Measurements from ENCODE around the gene DCAF15.

The DCAF15 gene

GRCh38 chr19:14000691-14001375 is 48.5 kb downstream of the DCAF15 start:
- Histone ChIP-seq H3K9ac (ENCODE audit: insufficient read length) (no peak overlapping the region), H3K27ac (no peak overlapping the region)
- no peak for TF ChIP-seq FOXP2 (optimal IDR thresholded peaks at IDR 0.05; ENCODE audit: control extremely low read depth, extremely low read length, insufficient read depth)
- TF ChIP-seq EZH2 (IDR thresholded peaks at IDR 0.05) = no peak
- no peak for TF ChIP-seq POLR2AphosphoS5 (IDR thresholded peaks at IDR 0.05; ENCODE audit: borderline replicate concordance, low read depth, low read length)

GRCh38 chr19:14002571-14003250 is 50.4 kb downstream of the DCAF15 start:
- Histone ChIP-seq H3K4me3 (no peak overlapping the region), H3K36me3 (ENCODE audit: insufficient read depth, low read length) (peaks cover 6% of the 10 kb centered on the region), H3K27ac (peak overlapping the region; percentile 80; the same call in 1 of the 2 replicates), H3K9me3 (ENCODE audit: low read depth, low read length) (0 out of 2 replicates have a peak, but pooled peaks cover 2% of the 10 kb centered on the region), H3K9ac (ENCODE audit: insufficient read length) (no peak overlapping the region)
- DNase-seq (ENCODE audit: low read depth, low spot score) = no peak
- TF ChIP-seq FOXP2 (optimal IDR thresholded peaks at IDR 0.05; ENCODE audit: control extremely low read depth, extremely low read length, insufficient read depth) (no peak), EZH2 (IDR thresholded peaks at IDR 0.05) (no peak), POLR2AphosphoS5 (IDR thresholded peaks at IDR 0.05; ENCODE audit: borderline replicate concordance, low read depth, low read length) (no peak)

More at GRCh38 chr19:14000691-14001375, 48.5 kb downstream of the DCAF15 start:
- H3K4me3 ChIP-seq = no peak overlapping the region
- no peak for DNase-seq (ENCODE audit: low read depth, low spot score)
- peaks cover 6% of the 10 kb centered on the region for H3K36me3 ChIP-seq (ENCODE audit: insufficient read depth, low read length)
- 0 out of 2 replicates have a peak, but pooled peaks cover 2% of the 10 kb centered on the region for H3K9me3 ChIP-seq (ENCODE audit: low read depth, low read length)

GRCh38 chr19:14003251-14004055 is 51.1 kb downstream of the DCAF15 start:
- DNase-seq (ENCODE audit: low read depth, low spot score) = no peak
- Histone ChIP-seq H3K36me3 (ENCODE audit: insufficient read depth, low read length) (peaks cover 6% of the 10 kb centered on the region), H3K9ac (ENCODE audit: insufficient read length) (peak overlapping the region; percentile 60), H3K4me3 (no peak overlapping the region), H3K27ac (peak overlapping the region; percentile 80), H3K9me3 (ENCODE audit: low read depth, low read length) (0 out of 2 replicates have a peak, but pooled peaks cover 2% of the 10 kb centered on the region)
- TF ChIP-seq EZH2 (IDR thresholded peaks at IDR 0.05) = no peak

GRCh38 chr19:14004619-14005348 is 52.5 kb downstream of the DCAF15 start:
- no peaks in the 10 kb centered on the region; the same call in 1 of the 2 replicates for H3K36me3 ChIP-seq (ENCODE audit: insufficient read depth, low read length)
- peak overlapping the region; percentile 62; the same call in 1 of the 2 replicates for H3K27ac ChIP-seq
- TF ChIP-seq FOXP2 (optimal IDR thresholded peaks at IDR 0.05; ENCODE audit: control extremely low read depth, extremely low read length, insufficient read depth) (no peak), POLR2AphosphoS5 (IDR thresholded peaks at IDR 0.05; ENCODE audit: borderline replicate concordance, low read depth, low read length) (no peak), EZH2 (IDR thresholded peaks at IDR 0.05) (no peak)
- no peak for DNase-seq (ENCODE audit: low read depth, low spot score)
- no peaks in the 10 kb centered on the region for H3K9me3 ChIP-seq (ENCODE audit: low read depth, low read length)
- no peak overlapping the region for H3K9ac ChIP-seq (ENCODE audit: insufficient read length)
- H3K4me3 ChIP-seq = peak overlapping the region; percentile 92

- Histone ChIP-seq H3K36me3 (ENCODE audit: insufficient read depth, low read length) (no peaks in the 10 kb centered on the region; the same call in 1 of the 2 replicates), H3K4me3 (peak overlapping the region; percentile 92), H3K9me3 (ENCODE audit: low read depth, low read length) (no peaks in the 10 kb centered on the region), H3K27ac (peak overlapping the region; percentile 91), H3K9ac (ENCODE audit: insufficient read length) (peak overlapping the region; percentile 87)
- peak; percentile 40 for DNase-seq (ENCODE audit: low read depth, low spot score)
- TF ChIP-seq POLR2AphosphoS5 (IDR thresholded peaks at IDR 0.05; ENCODE audit: borderline replicate concordance, low read depth, low read length) (no peak; the same call in 1 of the 2 replicates), FOXP2 (optimal IDR thresholded peaks at IDR 0.05; ENCODE audit: control extremely low read depth, extremely low read length, insufficient read depth) (no peak), EZH2 (IDR thresholded peaks at IDR 0.05) (no peak)
Observed at GRCh38 chr19:14005349-14006084, 53.2 kb downstream of the DCAF15 start.

GRCh38 chr19:14006085-14006765 is 53.9 kb downstream of the DCAF15 start, which contains the start of gene RFX1:
TSS of gene RFX1 (minus strand) at chr19:14006320. CDS start at chr19:13993843, 12,477 bp downstream.
- Histone ChIP-seq H3K9me3 (ENCODE audit: low read depth, low read length) (no peaks in the 10 kb centered on the region), H3K27ac (peak within 1 kb of the TSS; percentile 91), H3K36me3 (ENCODE audit: insufficient read depth, low read length) (no peaks in the 10 kb centered on the region), H3K9ac (ENCODE audit: insufficient read length) (peak within 1 kb of the TSS; percentile 87), H3K4me3 (peak within 1 kb of the TSS; percentile 92)
- DNase-seq (ENCODE audit: low read depth, low spot score) = peak; percentile 100
- TF ChIP-seq EZH2 (IDR thresholded peaks at IDR 0.05) = no peak
